Measurements from ENCODE around the gene NEURL3. TPM values are rescaled to one million over a fixed set of nuclear protein-coding genes. Genes with fewer than 3 reads are reported as not detected.

Gene NEURL3
- polyA plus RNA-seq, 1 donor: 0.81 TPM

GRCh38 chr2:96449637-96450036, 55.5 kb downstream of the NEURL3 start:
- Histone ChIP-seq H3K4me3 (ENCODE audit: low read length) (no peak overlapping the region), H3K27me3 (ENCODE audit: control insufficient read depth, insufficient read depth, low read length) (no peaks in the 10 kb centered on the region), H3K4me1 (ENCODE audit: control insufficient read depth, insufficient read depth, low read length) (no peaks in the 10 kb centered on the region), H3K27ac (ENCODE audit: low read length) (no peak overlapping the region), H3K9me3 (ENCODE audit: control insufficient read depth, low read depth, low read length) (no peaks in the 10 kb centered on the region), H3K36me3 (ENCODE audit: control insufficient read depth, insufficient read depth, low read length) (no peaks in the 10 kb centered on the region)
- no CpG with 5 or more reads among the region's 6 CpGs for WGBS (ENCODE audit: insufficient coverage, low lambda C conversion rate)
- DNase-seq: no peak

GRCh38 chr2:96449174-96449573, 56.0 kb downstream of the NEURL3 start:
- WGBS (ENCODE audit: insufficient coverage, low lambda C conversion rate): no CpG with 5 or more reads among the region's 2 CpGs
- Histone ChIP-seq H3K27me3 (ENCODE audit: control insufficient read depth, insufficient read depth, low read length) (no peaks in the 10 kb centered on the region), H3K36me3 (ENCODE audit: control insufficient read depth, insufficient read depth, low read length) (no peaks in the 10 kb centered on the region), H3K4me3 (ENCODE audit: low read length) (no peak overlapping the region), H3K4me1 (ENCODE audit: control insufficient read depth, insufficient read depth, low read length) (no peaks in the 10 kb centered on the region), H3K9me3 (ENCODE audit: control insufficient read depth, low read depth, low read length) (no peaks in the 10 kb centered on the region), H3K27ac (ENCODE audit: low read length) (no peak overlapping the region)
- DNase-seq: no peak

GRCh38 chr2:96447726-96448125, 57.4 kb downstream of the NEURL3 start:
- Histone ChIP-seq H3K27ac (ENCODE audit: low read length) (no peak overlapping the region), H3K4me1 (ENCODE audit: control insufficient read depth, insufficient read depth, low read length) (no peaks in the 10 kb centered on the region), H3K4me3 (ENCODE audit: low read length) (no peak overlapping the region), H3K27me3 (ENCODE audit: control insufficient read depth, insufficient read depth, low read length) (no peaks in the 10 kb centered on the region), H3K36me3 (ENCODE audit: control insufficient read depth, insufficient read depth, low read length) (no peaks in the 10 kb centered on the region), H3K9me3 (ENCODE audit: control insufficient read depth, low read depth, low read length) (no peaks in the 10 kb centered on the region)
- no peak for DNase-seq

Other genes with a start within 250 kb of the NEURL3 start
- gene TMEM127, start 239.4 kb downstream of the NEURL3 start, polyA plus RNA-seq: 40.9 TPM
- 70.0 TPM for gene CIAO1, start 239.1 kb downstream of the NEURL3 start, polyA plus RNA-seq
- 158 TPM for gene SNRNP200, start 199.8 kb downstream of the NEURL3 start, polyA plus RNA-seq
- gene ITPRIPL1, start 180.0 kb downstream of the NEURL3 start, polyA plus RNA-seq: 1.9 TPM
- 8.6 TPM for gene NCAPH, start 169.6 kb downstream of the NEURL3 start, polyA plus RNA-seq
- 7.5 TPM for gene ARID5A, start 31.4 kb upstream of the NEURL3 start, polyA plus RNA-seq
- gene KANSL3, start 133.0 kb upstream of the NEURL3 start, polyA plus RNA-seq: 41.6 TPM
- 1.2 TPM for gene FER1L5, start 137.4 kb upstream of the NEURL3 start, polyA plus RNA-seq
- gene LMAN2L, start 234.7 kb upstream of the NEURL3 start, polyA plus RNA-seq: 30.0 TPM